IgD-negative memory B cell (primary cell): Measurements from ENCODE around the gene DMC1. TPM values are rescaled to one million over a fixed set of nuclear protein-coding genes. Genes with fewer than 3 reads are reported as not detected.
"Not testable (repeated sequence)": the region's sequence is repeated elsewhere in the genome, so short reads cannot be mapped to it uniquely, and the experiment has no call there.

Experiments used
- H3K27ac Mint-ChIP-seq, 3 donors: one replicate each; pipeline ENCODE4 v1.8.0; 2020 to 2022; ENCODE audit warnings: mild to moderate bottlenecking in 3 of 3, mixed read lengths in 3 of 3, moderate library complexity in 1 of 3
- H3K27me3 Mint-ChIP-seq: one replicate; pipeline ENCODE4 v1.8.0; 2021; ENCODE audit warnings: mixed read lengths
- H3K36me3 Mint-ChIP-seq: one replicate; pipeline ENCODE4 v1.8.0; 2020; ENCODE audit warnings: mild to moderate bottlenecking, mixed read lengths
- H3K4me1 Mint-ChIP-seq, 3 donors: one replicate each; pipeline ENCODE4 v1.8.0; 2020 to 2022; ENCODE audit warnings: mixed read lengths in 3 of 3, mild to moderate bottlenecking in 1 of 3
- H3K4me3 Mint-ChIP-seq, 4 donors: one replicate each; pipeline ENCODE4 v1.8.0; 2020 to 2022; ENCODE audit warnings: mild to moderate bottlenecking in 4 of 4, mixed read lengths in 4 of 4, moderate library complexity in 3 of 4
- H3K9me3 Mint-ChIP-seq, 3 donors: one replicate each; pipeline ENCODE4 v1.8.0; 2020 to 2021; ENCODE audit warnings: mixed read lengths in 3 of 3, mild to moderate bottlenecking in 1 of 3
- polyA plus RNA-seq: library from polyadenylated mRNA; unstranded; fragments of 300-500 nt; fragmentation: Illumina TruSeq; gene quantifications from one replicate; pipeline ENCODE4 v1.2.3, GENCODE V29; 2021

The DMC1 gene
- polyA plus RNA-seq, 1 donor from 2014 or later: not detected

GRCh38 chr22:38599466-38599865 lies 29.5 kb upstream of the DMC1 start:
- Mint-ChIP-seq H3K4me3 (no peak overlapping the region), H3K4me1 (no peaks in the 10 kb centered on the region), H3K36me3 (no peaks in the 10 kb centered on the region), H3K9me3 (peaks cover 0 to 1% (median 0%) of the 10 kb centered on the region in 3 donors), H3K27me3 (peaks cover 3% of the 10 kb centered on the region), H3K27ac (no peak overlapping the region)

- H3K9me3 Mint-ChIP-seq, H3K4me3 Mint-ChIP-seq, H3K27me3 Mint-ChIP-seq, H3K27ac Mint-ChIP-seq, H3K36me3 Mint-ChIP-seq, H3K4me1 Mint-ChIP-seq: not testable (repeated sequence)
Observed at GRCh38 chr22:38582923-38583322, 12.9 kb upstream of the DMC1 start.

- no peak overlapping the region for H3K4me3 Mint-ChIP-seq
- no peaks in the 10 kb centered on the region for H3K4me1 Mint-ChIP-seq
Observed at GRCh38 chr22:38578505-38578904, 8.5 kb upstream of the DMC1 start.

GRCh38 chr22:38572065-38572464 lies 2.1 kb upstream of the DMC1 start:
- Mint-ChIP-seq H3K4me1 (peaks cover 9 to 14% (median 9%) of the 10 kb centered on the region in 3 donors), H3K4me3 (no peak overlapping the region), H3K9me3 (no peaks in the 10 kb centered on the region), H3K27me3 (no peaks in the 10 kb centered on the region), H3K36me3 (no peaks in the 10 kb centered on the region), H3K27ac (no peak overlapping the region)

More at GRCh38 chr22:38578505-38578904, 8.5 kb upstream of the DMC1 start:
- H3K27me3 Mint-ChIP-seq: peaks cover 4% of the 10 kb centered on the region
- no peaks in the 10 kb centered on the region for H3K36me3 Mint-ChIP-seq
- no peak overlapping the region for H3K27ac Mint-ChIP-seq
- H3K9me3 Mint-ChIP-seq: no peaks in the 10 kb centered on the region

GRCh38 chr22:38570779-38571364 lies 889 bp upstream of the DMC1 start:
- Mint-ChIP-seq H3K36me3 (peaks cover 1% of the 10 kb centered on the region), H3K4me3 (peak overlapping the region; percentile 83 to 96 (median 90)), H3K4me1 (peaks cover 9 to 14% (median 9%) of the 10 kb centered on the region in 3 donors), H3K9me3 (no peaks in the 10 kb centered on the region), H3K27me3 (no peaks in the 10 kb centered on the region), H3K27ac (peak overlapping the region; percentile 40 to 68 (median 40))

GRCh38 chr22:38569181-38569971 lies 607 bp downstream of the DMC1 start:
- H3K9me3 Mint-ChIP-seq: no peaks in the 10 kb centered on the region
- peak overlapping the region; percentile 83 to 96 (median 90) for H3K4me3 Mint-ChIP-seq
- H3K27ac Mint-ChIP-seq: peak overlapping the region in 2 of 3 donors; percentile 46 to 82
- peaks cover 1% of the 10 kb centered on the region for H3K36me3 Mint-ChIP-seq
- no peaks in the 10 kb centered on the region for H3K27me3 Mint-ChIP-seq
- H3K4me1 Mint-ChIP-seq: peaks cover 9 to 14% (median 9%) of the 10 kb centered on the region in 3 donors

- Mint-ChIP-seq H3K27me3 (no peaks in the 10 kb centered on the region), H3K9me3 (no peaks in the 10 kb centered on the region), H3K4me1 (peaks cover 9 to 14% (median 9%) of the 10 kb centered on the region in 3 donors), H3K4me3 (peak overlapping the region in 2 of 4 donors; percentile 14 to 76), H3K36me3 (peaks cover 1% of the 10 kb centered on the region), H3K27ac (peak overlapping the region in 2 of 3 donors; percentile 38 to 69)
Observed at GRCh38 chr22:38567531-38568285, 2.3 kb downstream of the DMC1 start.

GRCh38 chr22:38566726-38567504 lies 3.1 kb downstream of the DMC1 start:
- Mint-ChIP-seq H3K27me3 (no peaks in the 10 kb centered on the region), H3K27ac (peak overlapping the region in 2 of 3 donors; percentile 38 to 43), H3K36me3 (peaks cover 1% of the 10 kb centered on the region), H3K9me3 (no peaks in the 10 kb centered on the region), H3K4me1 (peaks cover 9 to 14% (median 9%) of the 10 kb centered on the region in 3 donors), H3K4me3 (peak overlapping the region in 1 of 4 donors; percentile 76)

GRCh38 chr22:38565441-38565840 lies 4.5 kb downstream of the DMC1 start:
- no peaks in the 10 kb centered on the region for H3K27me3 Mint-ChIP-seq
- H3K4me1 Mint-ChIP-seq: peaks cover 1 to 5% (median 5%) of the 10 kb centered on the region in 3 donors
- H3K4me3 Mint-ChIP-seq: no peak overlapping the region
- H3K9me3 Mint-ChIP-seq: no peaks in the 10 kb centered on the region
- H3K36me3 Mint-ChIP-seq: peaks cover 1% of the 10 kb centered on the region
- peak overlapping the region in 1 of 3 donors; percentile 61 for H3K27ac Mint-ChIP-seq

GRCh38 chr22:38564669-38565068 lies 5.3 kb downstream of the DMC1 start:
- peaks cover 1 to 4% (median 4%) of the 10 kb centered on the region in 3 donors for H3K4me1 Mint-ChIP-seq
- no peaks in the 10 kb centered on the region for H3K9me3 Mint-ChIP-seq
- H3K36me3 Mint-ChIP-seq: peaks cover 1% of the 10 kb centered on the region
- no peaks in the 10 kb centered on the region for H3K27me3 Mint-ChIP-seq
- H3K27ac Mint-ChIP-seq: no peak overlapping the region
- H3K4me3 Mint-ChIP-seq: no peak overlapping the region

GRCh38 chr22:38554281-38554680 lies 15.7 kb downstream of the DMC1 start:
- H3K27me3 Mint-ChIP-seq: no peaks in the 10 kb centered on the region
- H3K4me1 Mint-ChIP-seq: peaks cover 0 to 2% (median 0%) of the 10 kb centered on the region in 3 donors
- H3K4me3 Mint-ChIP-seq: no peak overlapping the region
- H3K27ac Mint-ChIP-seq: no peak overlapping the region
- no peaks in the 10 kb centered on the region for H3K9me3 Mint-ChIP-seq
- H3K36me3 Mint-ChIP-seq: peaks cover 2% of the 10 kb centered on the region

GRCh38 chr22:38549101-38549894 lies 20.7 kb downstream of the DMC1 start:
- H3K27ac Mint-ChIP-seq: no peak overlapping the region
- peak overlapping the region in 1 of 4 donors; percentile 28 for H3K4me3 Mint-ChIP-seq

GRCh38 chr22:38540701-38541100 lies 29.3 kb downstream of the DMC1 start:
- Mint-ChIP-seq H3K27me3 (no peaks in the 10 kb centered on the region), H3K4me3 (no peak overlapping the region)

More at GRCh38 chr22:38549101-38549894, 20.7 kb downstream of the DMC1 start:
- Mint-ChIP-seq H3K4me1 (peaks cover 3 to 8% (median 8%) of the 10 kb centered on the region in 3 donors), H3K27me3 (no peaks in the 10 kb centered on the region), H3K9me3 (peaks cover 0 to 2% (median 2%) of the 10 kb centered on the region in 3 donors), H3K36me3 (peaks cover 2% of the 10 kb centered on the region)

More at GRCh38 chr22:38540701-38541100, 29.3 kb downstream of the DMC1 start:
- H3K9me3 Mint-ChIP-seq: peaks cover 6 to 20% (median 13%) of the 10 kb centered on the region in 3 donors
- H3K27ac Mint-ChIP-seq: no peak overlapping the region
- H3K36me3 Mint-ChIP-seq: no peaks in the 10 kb centered on the region
- H3K4me1 Mint-ChIP-seq: peaks cover 0 to 1% (median 0%) of the 10 kb centered on the region in 3 donors
